Measurements from ENCODE around the gene ITFG2.
"Not testable (repeated sequence)": the region's sequence is repeated elsewhere in the genome, so short reads cannot be mapped to it uniquely, and the experiment has no call there.

DNA sequence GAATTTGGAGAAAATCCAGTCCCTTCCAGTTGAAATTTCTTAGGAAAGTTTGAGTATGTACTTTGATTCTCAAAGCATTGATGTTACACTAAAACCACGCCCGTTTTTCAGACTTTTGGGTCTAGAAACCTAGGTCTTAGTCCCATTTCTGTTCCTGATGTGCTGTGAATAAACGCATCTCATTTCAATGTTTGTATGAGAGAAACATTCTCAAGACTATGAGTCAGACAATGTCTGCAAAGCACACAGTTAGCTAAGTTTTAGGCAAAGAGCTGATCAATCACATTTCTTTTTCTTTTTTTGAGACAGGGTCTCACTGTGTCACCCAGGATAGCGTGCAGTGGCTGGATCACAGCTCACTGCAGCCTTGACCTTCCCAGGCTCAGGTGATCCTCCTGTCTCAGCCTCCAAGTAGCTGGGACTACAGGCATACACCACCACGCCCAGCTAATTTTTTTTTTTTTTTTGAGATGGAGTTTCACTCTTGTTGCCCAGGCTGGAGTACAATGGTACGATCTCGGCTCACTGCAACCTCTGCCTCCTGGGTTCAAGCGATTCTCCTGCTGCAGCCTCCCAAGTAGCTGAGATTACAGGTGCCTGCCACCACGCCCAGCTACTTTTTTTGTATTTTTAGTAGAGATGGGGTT lies 56.6 kb downstream of the ITFG2 start:
- not testable (repeated sequence) for TF ChIP-seq POLR2A, CTCF (IDR thresholded peaks at IDR 0.05)

All from ovary (tissue), 3 donors.